RKO (cell line): ENCODE results near the gene DOLPP1.

Source experiments
- DNase-seq: peaks from one replicate; pipeline ENCODE4 v3.0.0-alpha.2; 2016; ENCODE audit warnings: low spot score

DOLPP1 gene

GRCh38 chr9:129094387-129095169, 13.7 kb downstream of the DOLPP1 start:
- DNase-seq = no peak

DNA sequence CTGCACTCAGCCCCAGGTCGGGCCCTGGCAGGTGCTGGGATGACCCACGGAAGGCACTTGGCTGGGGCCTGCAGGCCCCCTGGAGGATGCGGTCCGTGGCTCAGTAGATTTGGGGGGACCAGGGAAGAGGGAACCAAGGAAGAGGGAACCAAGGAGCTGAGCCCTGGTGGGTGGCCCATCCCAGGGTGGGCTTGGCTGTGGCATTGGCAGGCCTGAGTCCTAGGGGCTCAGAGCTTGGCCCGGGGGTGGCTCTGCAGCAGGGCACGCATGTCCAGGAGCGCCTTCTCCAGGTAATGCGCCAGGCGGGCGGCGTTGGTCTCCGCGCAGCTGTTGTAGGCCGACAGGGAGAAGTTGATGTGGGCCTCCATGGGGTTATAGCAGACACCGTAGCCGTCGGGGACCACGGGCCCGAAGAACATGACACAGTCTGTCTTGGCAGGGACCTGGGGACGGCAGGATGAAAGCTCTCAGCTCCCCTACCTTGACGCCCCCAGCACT, 14.3 kb downstream of the DOLPP1 start:
- DNase-seq = no peak

DNA sequence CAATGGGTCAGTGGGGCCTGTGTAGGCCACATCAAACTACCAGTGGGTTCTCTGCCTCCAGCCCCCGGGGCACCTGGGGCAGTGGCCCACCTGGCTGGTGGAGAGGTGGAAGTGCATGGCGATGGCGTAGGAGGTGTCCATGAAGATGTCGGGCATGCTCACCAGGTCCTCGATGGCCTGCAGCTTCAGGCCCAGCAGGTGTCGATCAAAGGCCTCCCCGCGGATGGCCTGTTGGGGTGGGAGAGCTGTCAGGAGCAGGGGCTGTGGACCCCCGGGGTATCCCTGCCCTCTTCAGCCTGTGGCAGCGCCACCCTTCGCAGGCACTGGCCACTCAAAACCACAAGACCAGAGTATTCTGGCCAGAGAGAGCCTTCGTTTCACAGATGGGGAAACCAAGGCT, 15.0 kb downstream of the DOLPP1 start:
- DNase-seq = no peak

DNA sequence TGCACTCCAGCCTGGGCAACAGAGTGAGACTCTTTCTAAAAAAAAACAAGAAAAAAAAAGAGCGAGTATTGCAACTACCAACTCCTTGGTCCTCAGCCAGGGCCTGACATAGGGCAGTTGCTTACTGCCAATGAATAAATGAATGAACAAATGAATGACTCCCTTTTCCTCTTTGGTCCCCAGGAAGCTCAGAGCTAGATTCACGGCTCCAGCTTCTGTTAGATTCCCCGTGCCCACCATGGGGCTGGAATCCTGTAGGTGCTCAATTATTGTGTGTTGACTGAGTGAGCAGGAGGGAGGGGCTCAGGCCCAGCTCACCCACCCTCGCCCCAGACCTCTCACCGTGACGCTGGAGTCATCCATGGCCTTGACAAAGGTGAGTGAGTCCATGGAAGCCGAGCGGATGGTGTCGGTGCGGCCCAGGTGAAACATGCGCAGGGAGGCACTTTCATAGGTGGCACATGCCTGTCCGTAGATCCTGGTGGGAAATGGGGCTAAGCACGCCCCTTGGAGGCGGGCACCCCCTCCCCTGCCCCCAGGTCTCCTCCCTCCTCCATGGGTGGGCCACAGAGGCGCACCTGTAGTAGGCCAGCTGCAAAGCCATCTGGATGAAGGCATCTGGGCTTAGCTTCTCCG, 16.9 kb downstream of the DOLPP1 start:
- DNase-seq = no peak

GRCh38 chr9:129098328-129098727, 17.4 kb downstream of the DOLPP1 start:
- no peak for DNase-seq

- no peak for DNase-seq
Observed at GRCh38 chr9:129100383-129101169, 19.7 kb downstream of the DOLPP1 start.

DNA sequence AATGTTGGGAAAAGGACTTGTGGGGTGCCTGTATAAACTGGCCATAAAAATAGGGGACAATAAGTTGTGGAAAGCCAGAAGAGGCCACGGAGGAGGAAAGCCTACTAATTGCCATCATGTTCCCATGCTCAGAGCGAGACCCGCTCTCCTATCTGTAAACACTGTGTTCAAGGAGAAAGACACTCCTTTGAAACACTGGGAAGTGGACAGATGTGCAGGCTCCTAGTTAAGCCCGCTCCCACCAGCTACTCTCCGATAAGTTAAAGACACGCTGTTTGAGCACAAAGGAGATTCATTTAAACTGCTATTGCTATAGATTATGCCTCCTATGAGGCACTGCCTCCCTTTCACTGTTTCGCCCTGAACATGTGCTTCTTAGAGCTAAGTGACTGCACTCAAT, 20.4 kb downstream of the DOLPP1 start:
- DNase-seq = no peak

DNA sequence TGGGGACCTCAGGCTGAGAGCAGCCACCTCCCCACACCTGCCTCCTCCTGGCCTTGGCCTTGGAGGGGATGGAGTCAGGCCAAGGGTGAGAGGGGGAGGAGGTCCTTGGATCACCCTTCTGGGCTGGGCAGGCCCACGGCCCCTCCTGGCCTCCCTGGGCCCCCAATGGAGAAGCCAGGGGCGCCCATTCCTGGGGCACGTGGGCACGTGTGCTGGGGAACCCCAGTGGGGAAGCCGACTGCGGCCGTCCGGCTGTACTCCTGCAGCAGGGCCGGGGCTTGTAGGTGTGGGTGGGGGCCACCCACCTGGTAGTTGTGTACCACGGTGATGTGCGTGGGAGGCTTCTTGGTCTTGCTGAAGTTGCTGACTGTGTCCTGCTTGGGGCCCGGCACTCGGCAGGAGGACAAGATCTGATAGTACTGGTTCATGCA, 21.2 kb downstream of the DOLPP1 start:
- DNase-seq = no peak

GRCh38 chr9:129102791-129103594, 22.1 kb downstream of the DOLPP1 start:
- peak; percentile 78 for DNase-seq

DNA sequence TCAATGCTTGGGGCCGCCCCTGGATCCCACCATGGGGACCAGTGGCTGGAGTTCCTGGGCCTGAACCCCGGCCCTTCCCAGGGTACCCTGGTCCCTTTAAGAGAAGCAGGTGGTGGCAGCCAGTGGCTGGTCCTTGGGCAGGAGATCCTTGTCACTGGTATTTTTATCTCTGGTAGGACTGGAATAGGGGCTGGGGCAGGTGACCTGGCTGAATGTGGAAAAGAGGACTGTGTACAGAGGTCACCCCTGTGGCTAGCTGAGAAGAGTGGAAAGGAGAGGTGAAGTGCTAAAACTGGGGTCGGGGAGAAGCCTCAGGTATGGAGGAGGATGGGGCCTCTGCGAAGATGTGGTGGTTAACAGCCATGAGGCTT, 22.7 kb downstream of the DOLPP1 start:
- no peak for DNase-seq

- no peak for DNase-seq
Observed at GRCh38 chr9:129104051-129104450, 23.1 kb downstream of the DOLPP1 start.

GRCh38 chr9:129105857-129106694, 25.2 kb downstream of the DOLPP1 start:
- no peak for DNase-seq

- no peak for DNase-seq
Observed at GRCh38 chr9:129107651-129108050, 26.7 kb downstream of the DOLPP1 start.

DNA sequence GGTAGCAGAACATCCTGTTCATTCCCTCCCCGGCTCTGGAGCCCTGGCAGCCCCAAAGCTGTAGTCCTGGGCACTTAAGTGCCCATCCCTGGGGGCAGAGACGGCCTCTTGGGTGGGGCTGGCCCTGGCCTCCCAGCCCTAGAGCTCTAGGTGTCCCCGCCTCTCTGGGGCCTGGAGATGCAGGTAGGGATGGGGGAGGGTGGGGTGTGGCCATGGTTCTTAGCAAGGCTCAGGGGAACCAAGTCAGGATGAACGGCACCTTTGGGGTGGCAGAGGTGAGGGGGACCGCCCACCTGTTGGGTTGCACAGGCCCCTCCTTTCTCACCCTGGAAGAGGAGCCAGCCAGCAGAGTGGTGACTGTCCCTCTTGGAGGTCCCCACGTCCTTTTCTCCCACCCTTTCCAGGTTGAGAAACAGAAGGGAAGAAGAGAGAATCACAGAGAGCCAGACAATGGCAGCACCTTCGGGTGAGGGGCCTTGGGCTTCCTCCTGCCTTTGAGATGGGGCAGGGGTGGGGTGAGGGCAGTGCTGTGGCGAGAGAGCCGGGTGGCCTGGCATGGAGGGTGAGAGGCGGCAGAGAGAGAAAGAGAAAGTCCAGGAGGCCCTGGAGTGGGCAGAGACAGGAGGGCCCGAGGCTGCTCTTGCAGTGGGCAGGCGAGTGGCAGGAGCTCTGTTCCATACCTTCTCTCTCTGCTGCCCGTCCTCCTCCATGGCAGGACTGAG, 27.3 kb downstream of the DOLPP1 start:
- DNase-seq = no peak

DNA sequence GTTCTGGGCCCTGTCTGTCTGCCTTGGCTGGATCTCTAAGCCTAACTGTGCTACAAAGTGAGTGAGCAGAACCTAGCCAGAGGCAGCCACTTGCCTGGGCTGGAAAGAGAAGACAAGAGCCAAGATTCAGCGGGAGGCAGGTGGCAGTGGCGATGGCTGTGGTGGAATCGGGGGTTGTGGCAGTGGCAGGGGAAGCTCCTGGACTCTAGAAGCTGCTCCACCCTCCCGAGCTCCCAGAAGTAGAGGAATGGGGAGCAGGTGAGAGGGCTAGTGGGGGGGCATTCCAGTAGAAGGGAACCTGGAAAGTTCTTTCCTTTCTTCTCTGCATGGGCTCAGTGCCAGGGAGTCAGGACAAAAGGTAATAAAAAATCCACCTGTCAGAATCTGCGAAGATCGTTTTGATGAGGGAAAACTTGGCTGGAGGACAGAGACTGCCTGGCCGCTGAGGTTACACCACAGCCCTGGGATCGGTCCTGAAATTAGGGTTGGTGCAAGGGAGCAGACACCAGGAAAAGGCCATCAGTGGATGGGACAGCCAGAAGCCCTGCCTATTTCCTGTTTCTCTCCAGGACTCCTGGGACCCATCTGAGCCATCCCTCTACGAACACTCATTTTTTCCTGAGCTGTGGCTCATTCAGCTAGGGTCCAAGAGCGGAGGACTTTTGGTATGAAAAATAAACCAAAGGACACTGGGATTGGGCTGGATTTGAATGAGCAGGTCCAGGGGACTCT, 28.1 kb downstream of the DOLPP1 start:
- DNase-seq = no peak

GRCh38 chr9:129109537-129109903, 28.6 kb downstream of the DOLPP1 start:
- peak; percentile 94 for DNase-seq

DNA sequence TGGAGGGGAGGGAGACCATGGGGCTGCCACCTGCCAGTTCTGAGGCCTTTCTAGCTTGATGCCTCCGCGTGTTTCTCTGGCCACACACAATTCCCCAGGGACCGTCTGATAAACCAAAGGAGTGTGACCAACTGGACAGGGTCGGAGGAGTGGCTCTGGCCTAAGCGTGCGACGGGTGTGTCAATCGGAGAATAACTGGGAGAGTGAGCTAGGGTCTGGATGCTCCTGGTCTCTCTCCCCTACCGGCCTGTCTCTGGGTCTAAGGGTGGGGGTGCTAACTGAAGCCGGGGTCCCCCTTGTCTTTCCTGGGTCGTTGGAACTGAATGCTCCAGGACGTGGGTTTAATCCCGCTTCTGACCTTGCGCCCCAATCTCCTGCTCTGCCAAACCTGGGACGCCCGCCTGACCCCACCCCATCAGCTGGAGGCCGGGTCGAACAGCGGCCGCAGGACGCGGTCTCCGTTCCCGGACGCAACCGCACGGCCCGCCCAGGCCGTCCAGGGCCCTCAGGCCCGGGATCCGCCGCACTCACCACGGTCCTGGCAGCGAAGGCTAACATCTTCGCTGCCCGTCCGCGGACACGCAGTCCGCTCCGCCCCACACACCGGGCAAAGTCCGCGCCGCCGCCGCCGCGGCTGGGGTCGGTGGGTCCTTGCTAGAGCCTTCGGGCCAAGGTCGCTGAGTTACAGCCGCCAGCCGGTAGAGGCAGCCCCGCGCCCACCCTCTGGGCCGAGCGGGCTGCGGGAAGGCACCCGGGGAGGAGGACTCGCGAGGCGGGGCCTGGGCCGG, 29.2 kb downstream of the DOLPP1 start:
- DNase-seq = peak; percentile 74

GRCh38 chr9:129110740-129111527, 30.0 kb downstream of the DOLPP1 start, which contains the start of the genes CRAT and PTPA:
Gene CRAT, minus strand, starts transcription at chr9:129110793. Its CDS starts 284 bp downstream, at chr9:129110509.
Gene PTPA, plus strand, starts transcription at chr9:129111415. Its CDS starts 186 bp downstream, at chr9:129111601.
- DNase-seq = peak; percentile 98
